Endothelial cell of umbilical vein (primary cell): ENCODE results near the gene TBC1D9. TPM values are rescaled to one million over a fixed set of nuclear protein-coding genes. Genes with fewer than 3 reads are reported as not detected.

ENCODE experiments used
- BruUV-seq: library from RNA; stranded (reverse); fragments of 400-500 nt; replicated peaks from 2 replicates; lab custom pipeline; 2021; lab: Mats Ljungman, UMichigan
- CTCF ChIA-PET: fragments of 300-600, 350-600 bp; sonication (Branson Sonifier 250); formaldehyde crosslinking; loops from one replicate; lab custom pipeline; 2021; ENCODE audit warnings: antibody characterized with exemption, inconsistent platforms; lab: Charles Lee
- POLR2A ChIA-PET: fragments of 300-600, 350-600 bp; sonication (Branson Sonifier 250); formaldehyde crosslinking; loops from one replicate; lab custom pipeline; 2021; ENCODE audit warnings: antibody characterized with exemption, inconsistent platforms; lab: Charles Lee
- DNase-seq: peaks from one replicate; pipeline ENCODE4 v3.0.0-alpha.2; 2011; ENCODE audit warnings: low read depth, low spot score
- FAIRE-seq: peaks from 2 replicates; lab custom pipeline; 2011; peaks lifted over from hg19 to GRCh38; lab: Jason Lieb, UNC
- H2AFZ ChIP-seq: 2 replicates; pipeline ENCODE4 v1.6.0; 2012; ENCODE audit warnings: low read depth, low read length, control low read depth, inconsistent platforms
- H3K27ac ChIP-seq: 2 replicates; pipeline ENCODE4 v1.5.1; 2011; ENCODE audit warnings: low read depth, mild to moderate bottlenecking, control low read depth, low read length, moderate library complexity; ENCODE audit not compliant: insufficient read depth
- H3K27me3 ChIP-seq, 2 experiments: 2 replicates each; pipeline versions ENCODE4 v1.6.0 to v1.6.1; 2011; ENCODE audit warnings: low read length in 2 of 2, mixed read lengths in 1 of 2; ENCODE audit not compliant: control insufficient read depth in 2 of 2, insufficient read depth in 2 of 2
- H3K36me3 ChIP-seq, 2 experiments: 2 replicates in 1 of 2; 3 replicates in 1 of 2; pipeline ENCODE4 v1.5.1; 2011; ENCODE audit warnings: low read length in 2 of 2, mild to moderate bottlenecking in 1 of 2, moderate library complexity in 1 of 2; ENCODE audit not compliant: control insufficient read depth in 2 of 2, insufficient read depth in 2 of 2; ENCODE audit errors: extremely low read depth in 1 of 2
- H3K4me1 ChIP-seq: 3 replicates; pipeline ENCODE4 v1.5.1; 2011; ENCODE audit warnings: mild to moderate bottlenecking, low read length; ENCODE audit not compliant: control insufficient read depth, insufficient read depth; ENCODE audit errors: extremely low read depth
- H3K4me2 ChIP-seq: 2 replicates; pipeline ENCODE4 v1.6.1; 2011; ENCODE audit warnings: low read length, control low read depth, mixed read lengths; ENCODE audit not compliant: insufficient read depth
- H3K4me3 ChIP-seq, 3 experiments: fragments of 200-600 bp in 1 of 3; sonication (generic), shearing (Covaris generic) in 1 of 3; replicated peaks in 1 of 3; 2 replicates each; pipeline ENCODE4 v1.5.1; 2011 to 2016; ENCODE audit warnings: control low read depth in 3 of 3, low read length in 3 of 3, mild to moderate bottlenecking in 2 of 3, inconsistent platforms in 1 of 3, low read depth in 1 of 3, moderate library complexity in 1 of 3; ENCODE audit not compliant: insufficient read depth in 1 of 3
- H3K79me2 ChIP-seq: 2 replicates; pipeline ENCODE4 v1.6.0; 2012; ENCODE audit warnings: low read length, inconsistent platforms; ENCODE audit not compliant: control insufficient read depth, insufficient read depth
- H3K9ac ChIP-seq: replicated peaks from 2 replicates; pipeline ENCODE3; 2011; ENCODE audit warnings: low read length, control low read depth; ENCODE audit not compliant: insufficient read depth; ENCODE audit errors: extremely low read depth
- H3K9me1 ChIP-seq: replicated peaks from 3 replicates; pipeline ENCODE4 v1.6.0; 2011; ENCODE audit warnings: mild to moderate bottlenecking, low read length; ENCODE audit not compliant: control insufficient read depth, insufficient read depth; ENCODE audit errors: extremely low read depth
- H3K9me3 ChIP-seq: replicated peaks from 2 replicates; pipeline ENCODE4 v1.5.1; 2012; ENCODE audit warnings: low read length, inconsistent platforms; ENCODE audit not compliant: control insufficient read depth, insufficient read depth
- H4K20me1 ChIP-seq: replicated peaks from 2 replicates; pipeline ENCODE3; 2011; ENCODE audit warnings: mild to moderate bottlenecking, low read length; ENCODE audit not compliant: control insufficient read depth, insufficient read depth; ENCODE audit errors: extremely low read depth
- EZH2 ChIP-seq: IDR thresholded peaks from 2 replicates; pipeline ENCODE4 v1.6.1; 2012; ENCODE audit warnings: borderline replicate concordance, low read depth, mild to moderate bottlenecking, moderate library complexity, low read length, inconsistent platforms; ENCODE audit not compliant: severe bottlenecking
- FOS ChIP-seq: IDR thresholded peaks from 2 replicates; pipeline ENCODE4 v1.6.1; 2011; ENCODE audit warnings: mild to moderate bottlenecking, low read length, moderate library complexity, borderline replicate concordance; ENCODE audit not compliant: insufficient read depth
- GATA2 ChIP-seq: IDR thresholded peaks from 2 replicates; pipeline ENCODE4 v1.7.0; 2011; ENCODE audit warnings: low read depth, mild to moderate bottlenecking, moderate library complexity, mixed read lengths, low read length; ENCODE audit not compliant: insufficient read length, insufficient read depth
- JUN ChIP-seq: IDR thresholded peaks from 2 replicates; pipeline ENCODE4 v1.6.1; 2011; ENCODE audit warnings: borderline replicate concordance, low read depth; ENCODE audit not compliant: insufficient read length, insufficient read depth
- MYC ChIP-seq: IDR thresholded peaks from one replicate; pipeline ENCODE4 v1.6.1; 2011; ENCODE audit warnings: mild to moderate bottlenecking, low read depth, low read length
- POLR2A ChIP-seq: IDR thresholded peaks from 2 replicates; pipeline ENCODE4 v1.6.1; 2012; ENCODE audit warnings: low read depth, mild to moderate bottlenecking, control low read depth, low read length
- POLR2AphosphoS5 ChIP-seq: IDR thresholded peaks from 2 replicates; pipeline ENCODE4 v1.6.1; 2012; ENCODE audit warnings: low read depth, mild to moderate bottlenecking, control low read depth, low read length, moderate library complexity; ENCODE audit not compliant: insufficient read depth
- dilution Hi-C: fragments of 300-500 bp; cut with MboI; formaldehyde crosslinking; loops from one replicate; pipeline ENCODE4 v1.15.0; 2019; ENCODE audit warnings: low sequenced_read_pairs; ENCODE audit not compliant: extremely low pct_ligation_motif_present
- intact Hi-C: fragments of 100-400 bp; cut with micrococcal nuclease; formaldehyde crosslinking; loops from one replicate; pipeline ENCODE4 v1.10.0; 2022
- polyA plus RNA-seq, 4 experiments: library from polyadenylated mRNA; depleted of rRNA in 3 of 4; stranded (reverse) in 3 of 4; unstranded in 1 of 4; fragments of >200 nt; gene quantifications; 2 replicates each; pipeline versions ENCODE4 v1.2.1 to v1.2.3, GENCODE V29; 2011 to 2012; ENCODE audit warnings: missing spikeins in 1 of 4
- total RNA-seq: library from RNA; stranded (reverse); gene quantifications from 2 replicates; pipeline ENCODE4 v1.2.3, GENCODE V29; 2021
- TF ChIP-seq, protein P1 (sequence below), 2 donors: IDR thresholded peaks; 1 replicate in 1 of 2; 2 replicates in 1 of 2; pipeline ENCODE4 v1.5.1; 2011; ENCODE audit warnings: low read length in 2 of 2, mild to moderate bottlenecking in 2 of 2, moderate library complexity in 2 of 2, control low read depth in 1 of 2, inconsistent platforms in 1 of 2, low read depth in 1 of 2; ENCODE audit not compliant: insufficient read depth in 1 of 2; ENCODE audit errors: extremely low read depth in 1 of 2
- TF ChIP-seq, protein P2 (sequence below): IDR thresholded peaks from 2 replicates; pipeline ENCODE4 v1.6.1; 2011; ENCODE audit not compliant: insufficient read depth, insufficient read length

The TBC1D9 gene
- total and polyA plus RNA-seq, 2 donors (not counting 3 experiments of a cell fraction or from before 2014, with no cell fraction given): 21.7 to 45.3 TPM

DNA sequence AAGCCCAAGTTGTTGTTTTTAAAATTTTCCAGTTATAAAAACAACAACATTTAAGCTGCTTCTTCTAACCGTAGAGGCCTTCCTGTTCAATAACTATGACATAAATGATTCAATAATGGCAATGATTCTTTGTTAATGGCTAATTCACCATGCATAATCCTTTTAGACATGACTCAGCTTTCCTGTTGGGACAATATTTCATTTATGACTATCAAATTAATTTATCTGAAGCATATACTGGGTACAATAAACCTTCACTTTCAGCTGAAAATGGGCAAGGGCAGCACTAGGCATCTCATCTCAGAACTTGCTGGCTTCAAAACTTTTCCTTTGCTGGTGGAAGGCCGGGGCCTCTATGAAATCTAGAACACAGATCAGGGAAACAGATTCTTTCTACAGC is 38.9 kb downstream of the TBC1D9 start:
- CTCF ChIA-PET: interaction anchor here (1.4 to 2.0 kb wide), 4 partner anchors 9 to 39 kb away, joined by 4 to 12 read pairs (median 5); partner anchors contain the start of gene TBC1D9
- H3K4me3 ChIP-seq: no peak overlapping the region
- H3K27ac ChIP-seq: peak overlapping the region; percentile 72

GRCh38 chr4:140715119-140715518 is 41.1 kb downstream of the TBC1D9 start:
- H3K79me2 ChIP-seq: peaks cover 15% of the 10 kb centered on the region
- POLR2A ChIA-PET: no interaction called here
- H3K9me1 ChIP-seq: peaks cover 2% of the 10 kb centered on the region
- H3K27ac ChIP-seq: no peak overlapping the region
- H3K4me1 ChIP-seq: peaks cover 32% of the 10 kb centered on the region
- no peak overlapping the region for H2AFZ ChIP-seq
- no peak overlapping the region for H3K9ac ChIP-seq
- H3K27me3 ChIP-seq: no peaks in the 10 kb centered on the region
- no peaks in the 10 kb centered on the region for H3K9me3 ChIP-seq
- CTCF ChIA-PET: interaction anchor here (1.0 kb wide), 1 partner anchor 42 kb away, joined by 4 read pairs; the partner anchor contains the start of gene TBC1D9
- DNase-seq (no peak), FAIRE-seq (no peak)
- intact Hi-C loops: no loop called here
- H4K20me1 ChIP-seq: peaks cover 3% of the 10 kb centered on the region
- no peaks in the 10 kb centered on the region for H3K36me3 ChIP-seq
- dilution Hi-C loops: no loop called here
- TF ChIP-seq POLR2AphosphoS5 (no peak), FOS (no peak), POLR2A (no peak), JUN (no peak), EZH2 (no peak), GATA2 (no peak), MYC (no peak)
- TF ChIP-seq, protein P1, sequence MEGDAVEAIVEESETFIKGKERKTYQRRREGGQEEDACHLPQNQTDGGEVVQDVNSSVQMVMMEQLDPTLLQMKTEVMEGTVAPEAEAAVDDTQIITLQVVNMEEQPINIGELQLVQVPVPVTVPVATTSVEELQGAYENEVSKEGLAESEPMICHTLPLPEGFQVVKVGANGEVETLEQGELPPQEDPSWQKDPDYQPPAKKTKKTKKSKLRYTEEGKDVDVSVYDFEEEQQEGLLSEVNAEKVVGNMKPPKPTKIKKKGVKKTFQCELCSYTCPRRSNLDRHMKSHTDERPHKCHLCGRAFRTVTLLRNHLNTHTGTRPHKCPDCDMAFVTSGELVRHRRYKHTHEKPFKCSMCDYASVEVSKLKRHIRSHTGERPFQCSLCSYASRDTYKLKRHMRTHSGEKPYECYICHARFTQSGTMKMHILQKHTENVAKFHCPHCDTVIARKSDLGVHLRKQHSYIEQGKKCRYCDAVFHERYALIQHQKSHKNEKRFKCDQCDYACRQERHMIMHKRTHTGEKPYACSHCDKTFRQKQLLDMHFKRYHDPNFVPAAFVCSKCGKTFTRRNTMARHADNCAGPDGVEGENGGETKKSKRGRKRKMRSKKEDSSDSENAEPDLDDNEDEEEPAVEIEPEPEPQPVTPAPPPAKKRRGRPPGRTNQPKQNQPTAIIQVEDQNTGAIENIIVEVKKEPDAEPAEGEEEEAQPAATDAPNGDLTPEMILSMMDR (IDR thresholded peaks at IDR 0.05; ENCODE audit: extremely low read depth in 1 of 2, insufficient read depth in 1 of 2, low read depth in 1 of 2, low read length in 2 of 2): no peak
- TF ChIP-seq, protein P2, sequence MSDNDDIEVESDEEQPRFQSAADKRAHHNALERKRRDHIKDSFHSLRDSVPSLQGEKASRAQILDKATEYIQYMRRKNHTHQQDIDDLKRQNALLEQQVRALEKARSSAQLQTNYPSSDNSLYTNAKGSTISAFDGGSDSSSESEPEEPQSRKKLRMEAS: no peak
- no TSS peak for BruUV-seq
- H3K4me3 ChIP-seq: no peak overlapping the region
- no peak overlapping the region for H3K4me2 ChIP-seq

More for the DNA sequence above, 38.9 kb downstream of the TBC1D9 start:
- DNase-seq (peak; percentile 55), FAIRE-seq (peak; percentile 74)
- no TSS peak for BruUV-seq
- dilution Hi-C loops (no loop called here), intact Hi-C loops (no loop called here)
- H3K27me3 ChIP-seq: no peaks in the 10 kb centered on the region
- peak overlapping the region; percentile 25 for H3K9ac ChIP-seq
- H3K36me3 ChIP-seq: peaks cover 0 to 2% of the 10 kb centered on the region in 2 experiments
- H3K9me3 ChIP-seq: no peaks in the 10 kb centered on the region
- peaks cover 2% of the 10 kb centered on the region for H3K9me1 ChIP-seq
- TF ChIP-seq, protein P1 (IDR thresholded peaks at IDR 0.05; ENCODE audit: extremely low read depth in 1 of 2, insufficient read depth in 1 of 2, low read depth in 1 of 2, low read length in 2 of 2): no peak
- TF ChIP-seq EZH2: no peak
- TF ChIP-seq JUN: peak; percentile 56
- TF ChIP-seq FOS: peak; percentile 43
- POLR2A ChIA-PET: no interaction called here
- no peak overlapping the region for H2AFZ ChIP-seq
- peaks cover 32% of the 10 kb centered on the region for H3K4me1 ChIP-seq
- H3K79me2 ChIP-seq: peaks cover 14% of the 10 kb centered on the region
- H4K20me1 ChIP-seq: no peaks in the 10 kb centered on the region
- H3K4me2 ChIP-seq: peak overlapping the region; percentile 58
